Sigmoid colon (tissue), 7 donors: ENCODE results near the gene ABCB6. TPM values are rescaled to one million over a fixed set of nuclear protein-coding genes. Genes with fewer than 3 reads are reported as not detected.

Experiments
- DNase-seq: peaks from one replicate; pipeline ENCODE4 v3.0.0-alpha.2; 2019
- H3K27ac ChIP-seq, 4 donors: fragments of 200-600 bp; sonication (generic); one replicate each; pipeline ENCODE4 v1.5.1; 2016 to 2019; ENCODE audit warnings: mild to moderate bottlenecking in 1 of 4
- H3K27me3 ChIP-seq, 3 donors: fragments of 200-600 bp; sonication (generic); one replicate each; pipeline ENCODE4 v1.5.1; 2019; ENCODE audit warnings: mild to moderate bottlenecking in 1 of 3
- H3K36me3 ChIP-seq, 4 donors: fragments of 200-600 bp; sonication (generic); one replicate each; pipeline ENCODE4 v1.5.1; 2016 to 2019
- H3K4me1 ChIP-seq, 4 donors: fragments of 200-600 bp; sonication (generic); one replicate each; pipeline ENCODE4 v1.5.1; 2017 to 2019
- H3K4me3 ChIP-seq, 4 donors: fragments of 200-600 bp; sonication (generic); one replicate each; pipeline ENCODE4 v1.5.1; 2017 to 2019; ENCODE audit warnings: mild to moderate bottlenecking in 2 of 4, moderate library complexity in 1 of 4
- H3K9me3 ChIP-seq, 4 donors: fragments of 200-600 bp in 3 of 4; sonication (generic) in 3 of 4; one replicate each; pipeline versions ENCODE4 v1.5.1 to v1.6.1; 2013 to 2019
- CTCF ChIP-seq, 4 experiments: fragments of 450-650 bp in 3 of 4; fragments of 200-600 bp in 1 of 4; IDR thresholded peaks; one replicate each; pipeline ENCODE4 v1.5.1; 2016 to 2019; ENCODE audit warnings: antibody characterized with exemption in 4 of 4, mild to moderate bottlenecking in 3 of 4, moderate library complexity in 2 of 4
- EP300 ChIP-seq, 4 donors: sonication (generic); formaldehyde crosslinking; IDR thresholded peaks; one replicate each; pipeline ENCODE4 v1.6.1; 2017; ENCODE audit warnings: antibody characterized with exemption in 4 of 4
- POLR2A ChIP-seq, 2 donors: fragments of 450-650 bp; IDR thresholded peaks; one replicate each; pipeline ENCODE4 v1.6.1; 2016; ENCODE audit warnings: antibody characterized with exemption in 2 of 2, mild to moderate bottlenecking in 2 of 2, moderate library complexity in 2 of 2
- POLR2AphosphoS5 ChIP-seq, 4 donors: sonication (generic); formaldehyde crosslinking; IDR thresholded peaks; one replicate each; pipeline ENCODE4 v1.6.1; 2017; ENCODE audit warnings: antibody characterized with exemption in 4 of 4
- WGBS, 2 donors: extraction: QIAGEN DNeasy Blood & Tissue Kit; methylation state at CpG; one replicate each; pipeline ENCODE4 v1.1.7; 2013; 5-methylcytosine and 5-hydroxymethylcytosine counted together
- intact Hi-C: fragments of 100-400 bp; cut with DNase I; formaldehyde crosslinking; loops from one replicate; pipeline ENCODE4 v1.15.1; 2023
- polyA plus RNA-seq, 3 donors: library from polyadenylated mRNA; stranded (reverse); fragments of 200-250 nt; gene quantifications; one replicate each; pipeline ENCODE4 v1.2.3, GENCODE V29; 2013
- total RNA-seq, 4 donors: library from RNA; depleted of rRNA; stranded (reverse); fragments of >200 nt; gene quantifications; one replicate each; pipeline ENCODE4 v1.1.0, GENCODE V29; 2016
- donor health status: healthy with polysubstance abuse.
- donor health status: Bipolar disorder and iron deficiency.
- donor health status: healthy.

Gene ABCB6
- total and polyA plus RNA-seq, 7 donors = 4.8 to 39.3 (median 16.1) TPM; not detected in 1

DNA sequence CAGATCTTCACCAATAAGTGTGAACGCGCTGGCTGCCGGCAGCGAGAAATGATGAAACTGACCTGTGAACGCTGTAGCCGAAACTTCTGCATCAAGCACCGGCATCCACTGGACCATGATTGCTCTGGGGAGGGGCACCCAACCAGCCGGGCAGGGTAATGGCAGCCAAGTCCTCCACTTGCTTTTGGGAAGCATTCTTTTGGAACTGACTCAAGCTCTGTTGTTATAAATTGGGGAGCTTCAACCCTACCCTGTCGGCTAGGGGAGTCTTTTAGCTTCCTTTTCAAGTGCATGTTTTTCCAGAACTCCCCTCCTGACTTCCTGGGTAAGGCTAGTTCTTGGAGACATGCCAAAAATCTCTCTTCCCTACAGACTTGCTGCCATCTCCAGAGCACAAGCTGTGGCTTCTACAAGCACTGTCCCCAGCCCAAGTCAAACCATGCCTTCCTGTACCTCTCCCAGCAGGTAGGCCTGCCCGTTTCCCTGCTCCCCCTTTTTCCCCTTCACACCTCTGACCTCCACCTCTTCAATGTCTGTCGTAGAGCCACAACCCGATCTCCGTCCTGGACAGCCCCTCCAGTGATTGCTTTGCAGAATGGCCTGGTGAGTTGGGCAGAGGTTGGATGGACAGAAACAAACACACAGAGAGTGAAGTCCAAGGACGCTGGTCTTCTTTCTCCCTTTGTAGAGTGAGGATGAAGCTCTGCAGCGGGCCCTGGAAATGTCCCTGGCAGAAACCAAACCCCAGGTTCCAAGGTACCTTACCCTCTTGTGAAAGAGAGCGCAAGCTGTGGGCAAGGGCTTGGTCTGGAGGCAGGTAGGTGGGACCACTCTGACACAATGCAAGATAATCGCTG is 10.6 kb downstream of the ABCB6 start:
- no peaks in the 10 kb centered on the region for H3K9me3 ChIP-seq
- peak overlapping the region; percentile 93 to 97 (median 96) for H3K27ac ChIP-seq
- TF ChIP-seq POLR2AphosphoS5 (IDR thresholded peaks at IDR 0.05) = no peak
- no peak for TF ChIP-seq POLR2A (IDR thresholded peaks at IDR 0.05)
- H3K36me3 ChIP-seq = peaks cover 6 to 44% (median 24%) of the 10 kb centered on the region in 4 donors
- intact Hi-C loops = loop anchor here (1.0 kb wide), 2 partner anchors 9 to 48 kb away; partner anchors contain the start of gene NHEJ1
- peak; percentile 55 for DNase-seq
- H3K27me3 ChIP-seq = no peaks in the 10 kb centered on the region
- WGBS, 2 donors = 66 to 75% methylated on average over 17 of the region's 17 CpGs
- H3K4me3 ChIP-seq = peak overlapping the region in 1 of 4 donors; percentile 66
- H3K4me1 ChIP-seq = peaks cover 0 to 22% (median 19%) of the 10 kb centered on the region in 4 donors

DNA sequence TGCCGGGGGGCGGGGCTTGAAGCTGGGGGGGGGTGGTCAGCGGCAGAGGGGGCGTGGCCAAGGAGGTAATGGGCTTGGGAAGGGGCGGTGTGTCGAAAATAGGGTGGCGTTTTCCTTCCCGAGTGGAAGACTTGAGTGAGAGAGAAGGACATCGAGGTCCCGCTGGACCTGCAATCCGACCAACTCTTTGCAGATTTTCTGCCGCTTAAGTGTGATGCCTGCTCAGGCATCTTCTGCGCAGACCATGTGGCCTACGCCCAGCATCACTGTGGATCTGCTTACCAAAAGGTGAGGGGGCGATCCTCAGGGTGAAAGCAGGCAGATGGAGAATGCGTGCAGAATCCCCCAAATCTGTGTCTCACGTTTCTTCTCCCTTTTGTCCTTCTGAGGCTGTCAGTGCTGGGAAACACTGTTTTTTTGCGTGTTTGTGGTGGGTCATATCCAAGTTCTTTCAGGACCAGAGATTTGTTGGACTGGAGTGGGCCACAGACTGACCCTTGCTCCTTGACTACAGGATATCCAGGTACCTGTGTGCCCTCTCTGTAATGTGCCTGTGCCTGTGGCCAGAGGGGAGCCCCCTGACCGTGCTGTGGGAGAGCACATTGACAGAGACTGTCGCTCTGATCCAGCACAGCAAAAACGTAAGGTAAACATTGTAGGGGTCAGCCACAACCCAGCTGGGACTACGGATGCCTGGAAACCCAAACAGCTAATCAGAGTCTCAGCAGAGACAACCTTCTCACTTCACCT is 11.4 kb downstream of the ABCB6 start:
- WGBS, 2 donors = 17 to 23% methylated on average over 22 of the region's 22 CpGs
- H3K4me3 ChIP-seq = peak overlapping the region; percentile 62 to 76 (median 68)

GRCh38 chr2:219206328-219207133 is 12.2 kb downstream of the ABCB6 start, which contains the start of gene ZFAND2B:
Gene ZFAND2B (plus strand): TSS chr2:219206782. CDS start chr2:219206988, 206 bp downstream.
- no peaks in the 10 kb centered on the region for H3K9me3 ChIP-seq
- H3K27ac ChIP-seq = peak within 1 kb of the TSS; percentile 93 to 97 (median 96)
- 0 to 1% methylated on average over 76 of the region's 76 CpGs for WGBS, 2 donors
- peak within 1 kb of the TSS; percentile 62 to 76 (median 68) for H3K4me3 ChIP-seq
- H3K27me3 ChIP-seq = no peaks in the 10 kb centered on the region
- H3K4me1 ChIP-seq = peaks cover 0 to 22% (median 19%) of the 10 kb centered on the region in 4 donors
- H3K36me3 ChIP-seq = peaks cover 0 to 31% (median 13%) of the 10 kb centered on the region in 4 donors
- peak; percentile 90 to 96 for TF ChIP-seq POLR2A (IDR thresholded peaks at IDR 0.05)
- TF ChIP-seq POLR2AphosphoS5 (IDR thresholded peaks at IDR 0.05) = peak; percentile 96 to 99 (median 98)
- TF ChIP-seq EP300 (IDR thresholded peaks at IDR 0.05) = no peak
- TF ChIP-seq CTCF (IDR thresholded peaks at IDR 0.05) = peak in 3 of 4 experiments; percentile 4 to 24 (median 9)
- intact Hi-C loops = loop anchor here (1.0 kb wide), 3 partner anchors 11 to 46 kb away; partner anchors contain the start of gene NHEJ1
- DNase-seq = peak; percentile 97

More for the DNA sequence above, 11.4 kb downstream of the ABCB6 start:
- no peaks in the 10 kb centered on the region for H3K27me3 ChIP-seq
- peaks cover 0 to 36% (median 16%) of the 10 kb centered on the region in 4 donors for H3K36me3 ChIP-seq
- DNase-seq = peak; percentile 66
- peak overlapping the region; percentile 93 to 97 (median 96) for H3K27ac ChIP-seq
- peaks cover 0 to 22% (median 19%) of the 10 kb centered on the region in 4 donors for H3K4me1 ChIP-seq
- intact Hi-C loops = loop anchor here (1.0 kb wide), 2 partner anchors 10 to 47 kb away; partner anchors contain the start of gene NHEJ1
- TF ChIP-seq EP300 (IDR thresholded peaks at IDR 0.05) (no peak), POLR2AphosphoS5 (IDR thresholded peaks at IDR 0.05) (no peak), CTCF (IDR thresholded peaks at IDR 0.05) (no peak), POLR2A (IDR thresholded peaks at IDR 0.05) (no peak)
- H3K9me3 ChIP-seq = no peaks in the 10 kb centered on the region

DNA sequence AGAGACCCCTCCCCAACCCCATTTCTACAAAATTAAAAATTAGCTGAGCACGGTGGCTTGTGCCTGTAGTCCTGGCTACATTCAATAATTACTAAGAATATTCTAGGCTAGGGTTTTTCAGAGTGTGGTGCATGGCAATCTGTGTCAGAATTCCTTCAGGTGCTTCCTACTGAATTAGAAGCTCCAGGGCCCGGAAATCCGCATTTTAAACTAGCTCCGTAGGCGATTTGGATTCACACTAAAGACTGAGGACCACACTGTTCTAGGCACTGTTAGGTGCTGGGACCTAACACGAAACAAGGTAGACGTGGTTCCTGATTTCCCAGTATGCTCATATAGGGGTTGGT is 12.8 kb downstream of the ABCB6 start:
- Histone ChIP-seq H3K9me3 (no peaks in the 10 kb centered on the region), H3K27me3 (no peaks in the 10 kb centered on the region), H3K4me3 (peak overlapping the region; percentile 62 to 76 (median 68)), H3K4me1 (peaks cover 0 to 22% (median 19%) of the 10 kb centered on the region in 4 donors), H3K36me3 (peaks cover 0 to 31% (median 13%) of the 10 kb centered on the region in 4 donors), H3K27ac (peak overlapping the region; percentile 93 to 97 (median 96))
- intact Hi-C loops = loop anchor here (1.0 kb wide), 1 partner anchor 29 kb away; no protein-coding TSS in a partner anchor
- TF ChIP-seq POLR2A (IDR thresholded peaks at IDR 0.05) = no peak
- TF ChIP-seq CTCF (IDR thresholded peaks at IDR 0.05) = no peak
- WGBS, 2 donors = 7 to 15% methylated on average over 7 of the region's 7 CpGs
- peak; percentile 21 for DNase-seq
